ENCODE data around the gene VPS13A.
"Not testable (repeated sequence)": the region's sequence is repeated elsewhere in the genome, so short reads cannot be mapped to it uniquely, and the experiment has no call there.

The VPS13A gene

DNA sequence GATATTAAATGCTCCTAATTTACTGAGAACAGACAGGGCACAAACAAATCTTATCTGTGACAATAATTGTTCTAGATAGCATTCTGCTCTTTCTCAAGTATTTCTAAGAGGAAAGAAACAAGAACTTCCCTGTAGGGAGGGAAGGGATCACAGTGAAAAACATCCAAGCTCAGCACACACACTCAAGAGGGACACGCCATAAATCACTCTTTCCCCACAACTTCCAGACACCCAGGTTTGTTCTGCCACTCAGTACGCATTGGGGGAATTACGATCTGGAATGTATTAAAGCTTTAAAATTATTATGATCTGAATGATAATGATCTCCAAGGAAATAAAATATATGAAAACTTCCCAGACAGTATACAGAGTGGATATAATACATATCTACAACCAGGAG is 249.4 kb downstream of the VPS13A start:
- no peak for DNase-seq

DNA sequence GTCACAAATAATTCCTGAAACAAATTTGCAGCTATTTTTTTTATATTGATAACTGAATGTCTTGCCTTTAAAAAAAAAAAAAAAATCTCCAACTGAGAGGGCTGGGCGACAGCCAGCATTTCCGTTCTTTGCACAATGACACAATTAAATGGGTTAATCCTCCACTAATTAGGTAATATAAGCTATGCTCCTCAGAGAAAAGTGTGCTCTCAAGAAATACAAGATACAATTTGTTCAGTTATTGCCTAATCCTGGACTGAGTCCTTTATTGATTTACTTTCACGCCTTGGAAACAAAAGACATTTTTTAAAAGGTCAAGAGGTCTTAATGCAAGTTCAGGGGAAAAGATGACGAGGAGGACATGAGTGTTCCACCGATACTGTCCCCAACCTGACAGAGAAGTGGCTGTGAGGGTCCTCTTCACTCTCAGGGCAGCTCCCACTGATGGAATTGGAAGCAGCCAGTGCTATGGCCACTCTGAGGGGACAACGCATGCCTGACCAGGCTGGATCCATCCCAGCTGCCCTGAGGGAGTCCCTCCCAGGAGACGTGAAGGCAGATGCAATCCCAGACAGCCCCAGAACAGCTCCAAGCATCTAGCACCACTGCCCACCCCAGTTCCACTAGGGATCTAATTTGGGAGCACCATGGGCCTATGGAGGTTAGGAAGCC is 250.1 kb downstream of the VPS13A start:
- no peak for DNase-seq

- no peak for DNase-seq
Measured at GRCh38 chr9:77429928-77430327, 252.6 kb downstream of the VPS13A start.

DNA sequence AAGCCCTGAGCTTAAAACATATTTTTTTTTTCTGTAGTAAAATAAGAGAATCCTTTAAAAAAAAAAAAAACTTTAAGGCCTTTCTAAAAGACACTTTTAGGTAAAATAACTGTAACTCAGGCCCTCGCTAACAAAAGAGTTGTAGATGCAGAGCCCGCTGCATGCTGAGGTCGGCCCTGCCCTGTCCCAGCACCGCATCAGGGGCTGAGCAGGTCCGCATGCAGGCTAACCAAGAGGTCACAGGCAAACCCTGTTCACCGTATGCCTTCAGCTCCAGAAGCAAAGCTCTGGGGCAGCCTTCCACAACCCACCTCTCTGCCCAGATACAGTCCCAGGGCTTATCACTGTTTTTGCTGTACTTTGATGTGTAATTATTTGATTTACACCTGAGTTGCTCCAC is 254.7 kb downstream of the VPS13A start:
- DNase-seq: no peak

- peak; percentile 46 for DNase-seq
Measured at GRCh38 chr9:77433675-77434445, 256.5 kb downstream of the VPS13A start.

DNA sequence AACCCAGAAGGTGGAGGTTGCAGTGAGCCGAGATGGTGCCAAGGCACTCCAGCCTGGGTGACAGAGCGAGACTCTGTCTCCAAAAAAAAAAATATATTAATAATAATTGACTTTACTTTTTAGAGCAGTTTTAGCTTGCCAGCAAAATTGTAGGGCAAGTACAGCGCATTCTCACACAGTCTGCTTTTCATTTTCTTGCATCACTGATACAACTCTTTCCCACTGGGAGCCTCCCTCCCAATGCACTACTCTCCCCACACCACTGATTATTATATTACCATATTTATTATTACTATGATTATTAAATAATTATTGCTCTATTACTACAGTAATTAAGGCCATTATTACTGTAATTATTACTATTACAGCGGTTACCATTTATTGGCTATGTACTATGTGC is 257.9 kb downstream of the VPS13A start:
- DNase-seq: no peak

- DNase-seq: no peak
Measured at GRCh38 chr9:77435688-77436087, 258.4 kb downstream of the VPS13A start.

DNA sequence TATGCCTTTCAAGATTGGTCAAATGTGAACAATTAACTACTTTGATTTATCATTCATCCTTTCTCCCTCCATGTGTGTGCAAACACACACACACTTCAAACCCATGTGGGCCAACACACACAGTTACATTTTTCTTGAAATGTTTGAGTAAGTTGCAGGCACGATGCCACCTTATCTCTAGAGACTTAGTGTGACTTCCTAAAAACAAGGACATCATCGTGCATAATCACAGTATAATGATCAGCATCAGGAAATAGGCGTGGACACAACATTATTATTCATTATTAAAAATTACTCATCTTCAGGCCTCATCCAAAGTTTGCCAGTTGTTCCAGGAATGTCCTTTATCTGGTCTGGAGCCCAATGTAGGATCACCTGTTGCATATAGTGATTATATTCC is 261.3 kb downstream of the VPS13A start:
- no peak for DNase-seq

GRCh38 chr9:77440057-77440456 is 262.7 kb downstream of the VPS13A start:
- DNase-seq: no peak

- DNase-seq: not testable (repeated sequence)
Measured at GRCh38 chr9:77441124-77441523, 263.8 kb downstream of the VPS13A start.

GRCh38 chr9:77442436-77442835 is 265.1 kb downstream of the VPS13A start:
- no peak for DNase-seq

- no peak for DNase-seq
Measured at GRCh38 chr9:77447646-77448045, 270.3 kb downstream of the VPS13A start.

DNA sequence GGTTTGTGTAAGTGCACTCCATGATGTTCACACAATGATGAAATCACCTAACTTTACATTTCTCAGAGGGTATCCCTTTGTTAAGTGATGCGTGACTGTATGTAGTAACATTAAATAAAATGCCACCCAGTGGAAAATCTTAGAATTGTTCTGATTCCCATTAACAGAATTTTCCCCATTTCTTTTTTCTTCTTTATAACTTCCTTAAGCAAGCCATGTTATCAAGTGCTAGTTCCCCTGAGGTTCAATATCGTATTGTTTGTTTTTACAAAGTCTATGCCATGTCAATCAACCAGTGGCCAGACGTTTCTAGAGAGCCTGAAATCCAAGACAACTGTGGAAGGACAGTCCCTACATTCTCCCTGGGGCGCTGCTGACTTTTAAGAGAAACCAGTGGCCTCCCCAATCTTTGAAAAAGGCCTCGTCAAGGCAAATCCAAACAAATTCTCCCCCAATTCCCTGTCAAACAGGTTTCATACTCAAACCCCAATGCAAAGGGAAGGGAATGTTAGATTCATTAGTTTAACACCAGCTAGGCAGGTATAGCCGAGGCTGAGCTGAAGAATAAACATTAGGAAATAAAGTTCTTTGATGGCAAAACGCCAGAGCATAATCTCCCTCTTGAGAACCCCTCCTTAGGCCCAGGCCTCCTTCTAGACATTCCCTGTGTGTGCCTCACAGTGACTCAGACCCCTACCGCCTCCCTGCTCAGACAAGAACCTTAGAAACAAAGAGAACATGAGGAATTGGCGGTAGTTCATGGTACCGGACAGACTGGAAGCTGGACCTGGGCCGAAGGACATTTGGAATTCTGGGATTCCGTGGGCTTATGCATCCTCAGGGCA is 272.1 kb downstream of the VPS13A start:
- DNase-seq: no peak

DNA sequence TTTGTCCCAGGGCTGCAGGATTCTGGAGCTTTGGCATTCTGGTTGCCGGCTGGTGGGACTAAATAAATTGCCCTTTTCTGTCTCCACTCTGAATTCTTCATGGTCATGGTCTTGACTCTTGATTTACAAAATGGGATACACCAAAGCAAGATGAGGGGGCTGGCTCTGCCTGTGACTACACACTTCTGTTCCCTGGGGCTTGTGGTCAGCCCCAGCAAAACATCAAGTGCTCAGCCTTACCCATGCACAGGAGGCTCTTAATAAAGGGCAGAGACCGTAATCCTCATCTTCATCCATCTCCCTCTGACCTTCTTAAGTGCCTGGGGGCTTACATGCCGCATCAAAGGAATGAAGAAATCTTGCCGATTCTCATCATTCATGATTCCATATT is 272.7 kb downstream of the VPS13A start:
- no peak for DNase-seq

DNA sequence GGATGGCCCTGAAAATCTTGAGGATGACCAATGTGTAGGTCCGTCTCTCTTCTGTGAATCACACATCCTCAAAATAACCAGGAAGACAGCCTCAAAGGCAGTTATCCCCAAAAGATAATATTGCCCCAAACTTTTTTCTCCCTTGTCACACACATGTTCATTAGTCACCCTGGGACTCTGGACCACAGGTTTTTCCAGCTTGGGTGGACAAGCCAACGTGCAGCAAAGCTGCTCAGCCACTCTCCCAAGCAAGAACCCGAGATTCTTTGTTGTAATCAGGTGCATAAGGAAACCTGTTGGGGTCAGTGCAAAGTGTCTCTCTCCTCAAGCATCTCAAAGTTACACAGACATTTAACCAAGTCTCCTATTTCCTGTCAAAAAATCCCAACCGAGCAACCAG is 274.2 kb downstream of the VPS13A start:
- DNase-seq: no peak

- DNase-seq: no peak
Measured at GRCh38 chr9:77453825-77454647, 276.7 kb downstream of the VPS13A start.

GRCh38 chr9:77454663-77455062 is 277.3 kb downstream of the VPS13A start:
- no peak for DNase-seq

DNA sequence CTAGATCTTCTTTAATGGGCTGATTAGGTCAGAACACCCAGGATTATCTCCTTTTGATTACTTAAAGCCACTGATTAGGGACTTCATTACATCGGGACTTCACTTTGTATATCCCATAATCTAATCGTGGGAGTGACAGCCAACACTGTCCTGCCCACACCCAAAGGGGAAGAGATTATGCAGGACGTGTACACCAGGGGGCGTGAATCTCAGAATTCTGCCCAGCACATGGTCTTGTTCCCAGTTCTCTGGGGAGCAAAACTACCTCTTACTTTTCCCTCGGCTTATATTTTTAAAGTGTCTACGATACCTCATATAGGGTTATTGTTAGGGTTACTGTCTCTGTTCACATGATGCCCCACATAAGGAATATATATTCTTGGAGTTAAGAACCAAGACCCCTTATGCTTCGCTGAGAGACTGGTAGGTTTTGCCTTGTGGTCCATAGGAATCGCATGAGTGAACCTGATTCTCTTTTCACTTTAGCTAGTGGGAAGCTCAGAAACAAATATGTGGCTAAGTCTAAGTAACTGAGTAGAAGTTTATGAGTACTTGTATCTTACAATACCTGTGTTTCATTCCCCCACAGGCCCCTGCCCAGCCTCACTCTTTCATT is 278.1 kb downstream of the VPS13A start:
- peak; percentile 30 for DNase-seq

- DNase-seq: peak; percentile 78
Measured at GRCh38 chr9:77456829-77457437, 279.6 kb downstream of the VPS13A start.

DNA sequence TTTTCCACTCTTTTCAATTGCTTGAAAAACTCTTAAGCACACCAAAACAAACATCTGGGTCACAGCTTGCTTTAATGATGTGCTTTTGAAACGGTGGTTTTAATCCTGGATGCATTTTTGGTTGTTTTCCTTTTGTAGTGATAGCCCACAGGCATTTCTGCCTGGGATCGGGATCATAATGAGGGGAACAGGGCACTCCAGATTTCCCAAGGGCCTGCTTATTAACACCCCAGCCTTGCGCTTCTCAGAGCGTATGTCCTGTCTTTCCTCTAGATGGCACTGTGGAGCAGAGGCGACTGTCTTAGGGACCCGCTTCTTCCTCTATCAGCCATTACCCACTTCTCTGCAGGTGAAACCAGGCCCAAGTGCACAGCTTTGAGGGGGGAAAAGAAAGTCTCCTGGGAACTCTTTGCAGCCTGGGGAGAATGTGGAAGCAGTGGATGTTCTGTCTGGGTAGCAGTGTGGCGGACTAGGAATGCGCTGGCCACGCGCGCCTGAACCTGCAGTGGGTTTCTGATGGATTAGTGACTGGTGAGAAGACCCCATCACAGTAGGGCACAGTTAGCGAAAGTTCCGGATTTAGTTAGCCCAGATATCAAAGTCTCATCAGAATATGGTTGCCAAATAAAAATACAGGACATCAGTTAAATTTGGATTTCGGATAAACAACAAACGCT is 280.7 kb downstream of the VPS13A start:
- peak; percentile 68 for DNase-seq

- DNase-seq: no peak
Measured at GRCh38 chr9:77460938-77461337, 283.6 kb downstream of the VPS13A start.
